Measurements from ENCODE around the gene SEPTIN12. TPM values are rescaled to one million over a fixed set of nuclear protein-coding genes. Genes with fewer than 3 reads are reported as not detected.

The SEPTIN12 gene
- total RNA-seq, 1 experiment from 2014 or later: not detected

DNA sequence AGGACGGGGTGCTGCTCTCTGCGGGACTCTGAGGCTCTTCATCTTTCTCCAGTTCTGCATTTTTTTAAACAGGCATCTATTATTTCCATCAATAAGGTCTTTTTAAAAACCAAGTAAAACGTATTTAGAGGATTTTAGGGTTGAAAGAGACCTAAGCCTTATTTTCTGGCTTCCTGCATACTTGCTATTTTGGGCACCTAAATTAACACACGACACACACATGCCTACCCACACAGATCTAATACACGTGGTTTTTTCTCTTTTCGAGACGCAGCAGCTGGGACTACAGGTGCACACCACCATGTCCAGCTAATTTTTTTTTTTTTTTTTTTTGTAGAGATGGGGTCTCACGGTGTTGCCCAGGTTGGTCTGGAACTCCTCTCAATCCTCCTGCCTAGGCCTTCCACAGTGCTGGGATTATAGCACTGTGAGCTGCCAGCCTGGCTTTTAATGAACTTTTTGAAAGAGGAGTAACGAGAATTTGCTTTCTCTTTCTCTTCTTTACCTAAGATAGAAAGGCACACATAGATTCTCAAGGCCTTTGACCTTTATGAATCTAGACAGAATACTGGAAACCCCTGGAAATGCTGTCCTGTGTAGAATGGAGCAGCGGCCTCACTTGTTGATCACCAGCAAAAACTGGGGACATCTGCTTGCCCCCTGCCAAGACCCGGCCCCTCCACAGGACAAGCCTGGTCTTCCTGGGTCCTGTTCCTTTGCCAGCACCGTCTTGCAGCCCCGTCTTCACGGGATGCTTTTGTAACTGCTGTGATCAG lies 40.1 kb downstream of the SEPTIN12 start:
- no peak for DNase-seq (ENCODE audit: low spot score)
- ChIA-PET CTCF (no interaction called here), POLR2A (ENCODE audit: low non-redundant PET) (no interaction called here)
- Histone ChIP-seq H3K4me1 (ENCODE audit: insufficient read depth, low read length, poor library complexity, severe bottlenecking) (no peaks in the 10 kb centered on the region), H3K27me3 (replicated peaks; ENCODE audit: insufficient read depth, low read depth, low read length, poor library complexity) (no peaks in the 10 kb centered on the region), H3K27ac (ENCODE audit: low read depth, low read length, poor library complexity, severe bottlenecking) (no peak overlapping the region), H3K4me3 (ENCODE audit: low read depth, low read length, poor library complexity, severe bottlenecking) (no peak overlapping the region), H3K36me3 (ENCODE audit: insufficient read depth, low read length, poor library complexity, severe bottlenecking) (peaks cover 20% of the 10 kb centered on the region), H3K9me3 (ENCODE audit: low read depth, low read length, poor library complexity, severe bottlenecking) (no peaks in the 10 kb centered on the region)
- TF ChIP-seq EZH2 (IDR thresholded peaks at IDR 0.05; ENCODE audit: borderline replicate concordance, low read depth, low read length, poor library complexity, severe bottlenecking): no peak
- TF ChIP-seq, protein P1, sequence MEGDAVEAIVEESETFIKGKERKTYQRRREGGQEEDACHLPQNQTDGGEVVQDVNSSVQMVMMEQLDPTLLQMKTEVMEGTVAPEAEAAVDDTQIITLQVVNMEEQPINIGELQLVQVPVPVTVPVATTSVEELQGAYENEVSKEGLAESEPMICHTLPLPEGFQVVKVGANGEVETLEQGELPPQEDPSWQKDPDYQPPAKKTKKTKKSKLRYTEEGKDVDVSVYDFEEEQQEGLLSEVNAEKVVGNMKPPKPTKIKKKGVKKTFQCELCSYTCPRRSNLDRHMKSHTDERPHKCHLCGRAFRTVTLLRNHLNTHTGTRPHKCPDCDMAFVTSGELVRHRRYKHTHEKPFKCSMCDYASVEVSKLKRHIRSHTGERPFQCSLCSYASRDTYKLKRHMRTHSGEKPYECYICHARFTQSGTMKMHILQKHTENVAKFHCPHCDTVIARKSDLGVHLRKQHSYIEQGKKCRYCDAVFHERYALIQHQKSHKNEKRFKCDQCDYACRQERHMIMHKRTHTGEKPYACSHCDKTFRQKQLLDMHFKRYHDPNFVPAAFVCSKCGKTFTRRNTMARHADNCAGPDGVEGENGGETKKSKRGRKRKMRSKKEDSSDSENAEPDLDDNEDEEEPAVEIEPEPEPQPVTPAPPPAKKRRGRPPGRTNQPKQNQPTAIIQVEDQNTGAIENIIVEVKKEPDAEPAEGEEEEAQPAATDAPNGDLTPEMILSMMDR (conservative IDR thresholded peaks at IDR 0.05; ENCODE audit: low read depth, low read length): no peak
- intact Hi-C loops (cut with micrococcal nuclease; ENCODE audit: unreplicated experiment): no loop called here
- no TSS peak for BruUV-seq (replicated peaks)

DNA sequence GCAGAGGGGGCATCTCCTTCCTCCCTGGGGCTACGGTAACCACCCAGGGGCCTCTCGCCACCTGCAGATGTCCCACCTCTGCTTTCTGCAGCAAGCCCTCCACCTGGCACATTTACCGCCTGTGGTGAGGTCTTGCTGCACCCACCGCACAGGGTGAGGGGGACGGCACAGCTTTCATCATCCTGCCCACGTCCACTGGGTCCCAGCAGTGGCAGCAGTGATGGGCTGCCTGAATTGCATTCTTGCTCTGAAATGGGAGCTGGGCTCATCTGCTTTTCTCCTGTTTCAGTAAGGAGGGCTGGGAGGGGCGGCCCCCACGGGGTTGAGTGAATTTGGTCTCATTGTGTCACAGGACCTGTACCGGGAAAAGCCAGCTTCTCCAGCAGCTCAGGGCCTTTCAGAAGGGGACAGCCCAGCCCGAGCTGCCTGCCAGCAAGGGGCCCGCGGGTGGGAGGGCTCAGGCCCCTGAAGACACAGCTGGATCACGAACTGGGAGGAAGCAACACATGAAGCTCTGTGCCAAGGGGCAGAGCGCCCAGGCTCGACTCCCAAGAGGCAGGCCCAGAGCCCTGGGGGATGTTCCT lies 41.1 kb downstream of the SEPTIN12 start:
- H3K27ac ChIP-seq (ENCODE audit: low read depth, low read length, poor library complexity, severe bottlenecking): no peak overlapping the region
- DNase-seq (ENCODE audit: low spot score): no peak
- H3K27me3 ChIP-seq (replicated peaks; ENCODE audit: insufficient read depth, low read depth, low read length, poor library complexity): no peaks in the 10 kb centered on the region
- H3K4me1 ChIP-seq (ENCODE audit: insufficient read depth, low read length, poor library complexity, severe bottlenecking): no peaks in the 10 kb centered on the region
- H3K36me3 ChIP-seq (ENCODE audit: insufficient read depth, low read length, poor library complexity, severe bottlenecking): peaks cover 14% of the 10 kb centered on the region
- H3K9me3 ChIP-seq (ENCODE audit: low read depth, low read length, poor library complexity, severe bottlenecking): no peaks in the 10 kb centered on the region
- intact Hi-C loops (cut with micrococcal nuclease; ENCODE audit: unreplicated experiment): no loop called here
- no TSS peak for BruUV-seq (replicated peaks)
- CTCF ChIA-PET: no interaction called here
- POLR2A ChIA-PET (ENCODE audit: low non-redundant PET): no interaction called here
- H3K4me3 ChIP-seq (ENCODE audit: low read depth, low read length, poor library complexity, severe bottlenecking): no peak overlapping the region
- TF ChIP-seq, protein P1 (conservative IDR thresholded peaks at IDR 0.05; ENCODE audit: low read depth, low read length): no peak
- no peak for TF ChIP-seq EZH2 (IDR thresholded peaks at IDR 0.05; ENCODE audit: borderline replicate concordance, low read depth, low read length, poor library complexity, severe bottlenecking)

DNA sequence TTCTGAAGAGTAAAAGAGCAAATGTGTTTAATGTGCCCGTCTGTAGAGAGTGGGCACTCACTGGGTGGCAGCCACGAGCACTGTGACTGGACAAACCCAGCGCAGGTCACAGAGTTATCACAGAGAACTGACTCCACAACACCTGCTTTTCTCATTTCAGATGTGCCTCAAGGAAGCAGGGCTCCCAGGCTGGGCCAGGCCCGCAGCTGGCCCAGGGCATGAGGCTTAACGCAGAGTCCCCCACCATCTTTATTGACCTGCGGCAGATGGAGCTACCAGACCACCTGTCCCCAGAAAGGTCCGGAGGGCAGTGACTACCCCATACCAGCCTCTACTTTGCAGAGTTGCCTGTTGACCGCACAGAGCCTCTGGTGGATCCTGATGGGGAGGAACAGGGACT lies 41.9 kb downstream of the SEPTIN12 start:
- intact Hi-C loops (cut with micrococcal nuclease; ENCODE audit: unreplicated experiment): no loop called here
- Histone ChIP-seq H3K4me1 (ENCODE audit: insufficient read depth, low read length, poor library complexity, severe bottlenecking) (no peaks in the 10 kb centered on the region), H3K27me3 (replicated peaks; ENCODE audit: insufficient read depth, low read depth, low read length, poor library complexity) (no peaks in the 10 kb centered on the region), H3K4me3 (ENCODE audit: low read depth, low read length, poor library complexity, severe bottlenecking) (no peak overlapping the region), H3K36me3 (ENCODE audit: insufficient read depth, low read length, poor library complexity, severe bottlenecking) (peaks cover 5% of the 10 kb centered on the region), H3K9me3 (ENCODE audit: low read depth, low read length, poor library complexity, severe bottlenecking) (no peaks in the 10 kb centered on the region), H3K27ac (ENCODE audit: low read depth, low read length, poor library complexity, severe bottlenecking) (no peak overlapping the region)
- POLR2A ChIA-PET (ENCODE audit: low non-redundant PET): no interaction called here
- BruUV-seq (replicated peaks): no TSS peak
- TF ChIP-seq, protein P1 (conservative IDR thresholded peaks at IDR 0.05; ENCODE audit: low read depth, low read length): no peak
- no peak for DNase-seq (ENCODE audit: low spot score)
- CTCF ChIA-PET: no interaction called here

All from A673 (cell line).